CD4-positive, alpha-beta T cell (primary cell): ENCODE data around the gene KCNK6. TPM values are rescaled to one million over a fixed set of nuclear protein-coding genes. Genes with fewer than 3 reads are reported as not detected.
A peak's percentile ranks its signal among the peaks of the same experiment; 100 is the strongest.

ENCODE experiments used
- ATAC-seq: fragments of 200-7000 bp; cut with Tn5 transposase; one replicate; pipeline ENCODE4 v1.10.0; 2022; ENCODE audit warnings: mild to moderate bottlenecking; ENCODE audit not compliant: poor library complexity
- CTCF ChIA-PET: fragments of 350-600 bp; sonication (Branson Sonifier 250); formaldehyde crosslinking; loops from one replicate; lab custom pipeline; 2021; ENCODE audit warnings: antibody characterized with exemption, inconsistent platforms; lab: Charles Lee
- POLR2A ChIA-PET: fragments of 350-600 bp; sonication (Branson Sonifier 250); formaldehyde crosslinking; loops from one replicate; lab custom pipeline; 2021; ENCODE audit warnings: antibody characterized with exemption, inconsistent platforms; lab: Charles Lee
- DNase-seq, 14 experiments: peaks; one replicate each; pipeline ENCODE4 v3.0.0-alpha.2; 2013 to 2020; ENCODE audit warnings: mixed read lengths in 2 of 14
- H3K27ac ChIP-seq, 2 donors: one replicate each; pipeline versions ENCODE4 v1.5.1 to v1.7.0; 2013; ENCODE audit warnings: low read length in 2 of 2, low read depth in 1 of 2, mild to moderate bottlenecking in 1 of 2
- H3K27me3 ChIP-seq, 2 experiments: 1 replicate in 1 of 2; 2 replicates in 1 of 2; pipeline versions ENCODE4 v1.6.1 to v1.7.0; 2013; ENCODE audit warnings: low read length in 2 of 2, control low read depth in 1 of 2, mild to moderate bottlenecking in 1 of 2, moderate library complexity in 1 of 2; ENCODE audit not compliant: insufficient read depth in 2 of 2, control insufficient read depth in 1 of 2
- H3K36me3 ChIP-seq: one replicate; pipeline ENCODE4 v1.6.1; 2013; ENCODE audit warnings: low read length, control low read depth; ENCODE audit not compliant: insufficient read depth
- H3K4me1 ChIP-seq: one replicate; pipeline ENCODE4 v1.6.1; 2013; ENCODE audit warnings: low read length, control low read depth; ENCODE audit not compliant: insufficient read depth
- H3K4me3 ChIP-seq: one replicate; pipeline ENCODE4 v1.5.1; 2013; ENCODE audit warnings: mild to moderate bottlenecking, low read length, moderate library complexity
- H3K9me3 ChIP-seq, 2 experiments: 1 replicate in 1 of 2; 2 replicates in 1 of 2; pipeline versions ENCODE4 v1.6.1 to v1.7.0; 2013; ENCODE audit warnings: low read length in 2 of 2, mild to moderate bottlenecking in 2 of 2, control low read depth in 1 of 2, moderate library complexity in 1 of 2; ENCODE audit not compliant: control insufficient read depth in 1 of 2, insufficient read depth in 1 of 2
- H3K27ac Mint-ChIP-seq: one replicate; pipeline ENCODE4 v1.8.0; 2020; ENCODE audit warnings: mixed read lengths
- H3K27me3 Mint-ChIP-seq: one replicate; pipeline ENCODE4 v1.8.0; 2021; ENCODE audit warnings: mixed read lengths
- H3K36me3 Mint-ChIP-seq: one replicate; pipeline ENCODE4 v1.8.0; 2021; ENCODE audit warnings: low read depth, mixed read lengths
- H3K4me1 Mint-ChIP-seq: one replicate; pipeline ENCODE4 v1.8.0; 2021; ENCODE audit warnings: low read depth, mixed read lengths
- H3K4me3 Mint-ChIP-seq: one replicate; pipeline ENCODE4 v1.8.0; 2020; ENCODE audit warnings: mild to moderate bottlenecking, mixed read lengths
- H3K9me3 Mint-ChIP-seq: one replicate; pipeline ENCODE4 v1.8.0; 2020; ENCODE audit warnings: mixed read lengths
- intact Hi-C, 2 experiments: fragments of 100-400 bp; cut with DNase I in 1 of 2; cut with micrococcal nuclease in 1 of 2; formaldehyde crosslinking; loops; one replicate each; pipeline versions ENCODE4 v1.15.1 to v1.9.0; 2023 to 2025; cut with DNase I, micrococcal nuclease
- total RNA-seq, 174 experiments: library from RNA in 2 of 174; stranded (reverse) in 2 of 174; gene quantifications; one replicate each; pipeline ENCODE4 v1.2.3 and lab custom pipeline; 2021 to 2026
- TF ChIP-seq, protein P1 (sequence below): fragments of 200-600 bp; IDR thresholded peaks from one replicate; pipeline ENCODE4 v1.8.0; 2022; ENCODE audit warnings: antibody characterized with exemption, mild to moderate bottlenecking

KCNK6 gene
- total RNA-seq, 2 experiments from 2014 or later: 3.0 to 3.1 TPM

DNA sequence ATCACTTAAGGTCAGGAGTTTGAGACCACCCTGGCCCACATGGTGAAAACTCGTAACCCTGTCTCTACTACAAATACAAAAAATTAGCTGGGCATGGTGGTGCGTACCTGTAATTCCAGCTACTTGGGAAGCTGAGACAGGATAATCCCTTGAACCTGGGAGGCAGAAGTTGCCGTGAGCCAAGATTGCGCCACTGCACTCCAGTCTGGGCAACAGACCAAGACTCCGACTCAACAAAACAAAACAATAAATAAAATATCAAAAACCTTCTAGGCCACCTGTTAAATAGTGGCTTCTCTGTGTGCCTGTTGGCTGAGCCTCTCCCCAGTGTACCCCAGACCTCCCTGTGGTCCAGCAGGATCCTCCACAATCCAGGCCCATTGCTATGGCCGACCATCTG is 51.4 kb downstream of the KCNK6 start:
- POLR2A ChIA-PET: no interaction called here
- Histone ChIP-seq H3K4me1 (peaks cover 23% of the 10 kb centered on the region), H3K36me3 (peaks cover 3% of the 10 kb centered on the region), H3K27me3 (peaks cover 0 to 3% of the 10 kb centered on the region in 2 experiments), H3K27ac (no peak overlapping the region), H3K9me3 (no peaks in the 10 kb centered on the region), H3K4me3 (no peak overlapping the region)
- peaks cover 21% of the 10 kb centered on the region for H3K4me1 Mint-ChIP-seq
- no peak for ATAC-seq
- CTCF ChIA-PET: no interaction called here
- H3K27ac Mint-ChIP-seq: no peak overlapping the region
- intact Hi-C loops: loop anchor here in 1 of 2 experiments (5.0 kb wide), 1 partner anchor 1199 kb away; the partner anchor contains the start of gene ZNF585A
- DNase-seq: no peak
- H3K36me3 Mint-ChIP-seq: peaks cover 17% of the 10 kb centered on the region
- TF ChIP-seq, protein P1, sequence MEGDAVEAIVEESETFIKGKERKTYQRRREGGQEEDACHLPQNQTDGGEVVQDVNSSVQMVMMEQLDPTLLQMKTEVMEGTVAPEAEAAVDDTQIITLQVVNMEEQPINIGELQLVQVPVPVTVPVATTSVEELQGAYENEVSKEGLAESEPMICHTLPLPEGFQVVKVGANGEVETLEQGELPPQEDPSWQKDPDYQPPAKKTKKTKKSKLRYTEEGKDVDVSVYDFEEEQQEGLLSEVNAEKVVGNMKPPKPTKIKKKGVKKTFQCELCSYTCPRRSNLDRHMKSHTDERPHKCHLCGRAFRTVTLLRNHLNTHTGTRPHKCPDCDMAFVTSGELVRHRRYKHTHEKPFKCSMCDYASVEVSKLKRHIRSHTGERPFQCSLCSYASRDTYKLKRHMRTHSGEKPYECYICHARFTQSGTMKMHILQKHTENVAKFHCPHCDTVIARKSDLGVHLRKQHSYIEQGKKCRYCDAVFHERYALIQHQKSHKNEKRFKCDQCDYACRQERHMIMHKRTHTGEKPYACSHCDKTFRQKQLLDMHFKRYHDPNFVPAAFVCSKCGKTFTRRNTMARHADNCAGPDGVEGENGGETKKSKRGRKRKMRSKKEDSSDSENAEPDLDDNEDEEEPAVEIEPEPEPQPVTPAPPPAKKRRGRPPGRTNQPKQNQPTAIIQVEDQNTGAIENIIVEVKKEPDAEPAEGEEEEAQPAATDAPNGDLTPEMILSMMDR: no peak
- no peak overlapping the region for H3K4me3 Mint-ChIP-seq
- no peaks in the 10 kb centered on the region for H3K9me3 Mint-ChIP-seq
- peaks cover 17% of the 10 kb centered on the region for H3K27me3 Mint-ChIP-seq

DNA sequence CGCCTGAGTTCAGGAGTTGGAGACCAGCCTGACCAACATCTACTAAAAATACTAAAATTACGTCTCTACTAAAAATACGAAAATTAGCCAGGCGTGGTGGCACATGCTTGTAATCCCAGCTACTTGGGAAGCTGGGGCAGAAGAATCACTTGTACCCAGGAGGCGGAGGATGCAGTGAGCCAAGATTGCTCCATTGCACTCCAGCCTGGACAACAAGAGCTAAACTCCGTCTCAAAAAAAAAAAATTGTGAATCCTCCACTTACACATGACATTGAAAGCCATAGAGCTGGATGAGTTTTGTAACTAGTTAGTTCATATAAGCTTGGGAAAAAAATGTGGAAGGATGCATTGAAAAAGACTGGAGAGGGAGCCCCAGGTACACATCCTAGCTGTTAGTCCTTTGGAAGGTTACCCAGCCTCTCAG is 54.3 kb downstream of the KCNK6 start:
- CTCF ChIA-PET: interaction anchor here (0.6 to 2.5 kb wide), 13 partner anchors 12 to 557 kb away, joined by 3 to 36 read pairs (median 4); partner anchors contain the start of genes CATSPERG, FAM98C, GGN and MRPS12
- H3K27ac Mint-ChIP-seq: peak overlapping the region; percentile 89
- H3K4me3 ChIP-seq: peak overlapping the region; percentile 93
- no peaks in the 10 kb centered on the region for H3K9me3 ChIP-seq
- peak overlapping the region; percentile 99 for H3K4me3 Mint-ChIP-seq
- H3K36me3 Mint-ChIP-seq: peaks cover 36% of the 10 kb centered on the region
- no peaks in the 10 kb centered on the region for H3K27me3 ChIP-seq
- H3K27me3 Mint-ChIP-seq: peaks cover 6% of the 10 kb centered on the region
- ATAC-seq (no peak), DNase-seq (no peak)
- POLR2A ChIA-PET: interaction anchor here (0.6 to 2.1 kb wide), 29 partner anchors 11 to 1912 kb away, joined by 3 to 73 read pairs (median 6); partner anchors contain the start of genes ACTN4, AKT2, CATSPERG and ECH1
- H3K9me3 Mint-ChIP-seq: no peaks in the 10 kb centered on the region
- TF ChIP-seq, protein P1: no peak
- intact Hi-C loops: loop anchor here (1.0 to 5.0 kb wide), 9 partner anchors 15 to 1202 kb away; partner anchors contain the start of genes CATSPERG (in 2 of the 2), WDR87 (in 2 of the 2), FAM98C (in 1 of the 2) and GGN (in 1 of the 2)
- H3K27ac ChIP-seq: peak overlapping the region; percentile 77 to 83
- H3K36me3 ChIP-seq: peaks cover 17% of the 10 kb centered on the region
- peaks cover 30% of the 10 kb centered on the region for H3K4me1 Mint-ChIP-seq
- peaks cover 34% of the 10 kb centered on the region for H3K4me1 ChIP-seq

DNA sequence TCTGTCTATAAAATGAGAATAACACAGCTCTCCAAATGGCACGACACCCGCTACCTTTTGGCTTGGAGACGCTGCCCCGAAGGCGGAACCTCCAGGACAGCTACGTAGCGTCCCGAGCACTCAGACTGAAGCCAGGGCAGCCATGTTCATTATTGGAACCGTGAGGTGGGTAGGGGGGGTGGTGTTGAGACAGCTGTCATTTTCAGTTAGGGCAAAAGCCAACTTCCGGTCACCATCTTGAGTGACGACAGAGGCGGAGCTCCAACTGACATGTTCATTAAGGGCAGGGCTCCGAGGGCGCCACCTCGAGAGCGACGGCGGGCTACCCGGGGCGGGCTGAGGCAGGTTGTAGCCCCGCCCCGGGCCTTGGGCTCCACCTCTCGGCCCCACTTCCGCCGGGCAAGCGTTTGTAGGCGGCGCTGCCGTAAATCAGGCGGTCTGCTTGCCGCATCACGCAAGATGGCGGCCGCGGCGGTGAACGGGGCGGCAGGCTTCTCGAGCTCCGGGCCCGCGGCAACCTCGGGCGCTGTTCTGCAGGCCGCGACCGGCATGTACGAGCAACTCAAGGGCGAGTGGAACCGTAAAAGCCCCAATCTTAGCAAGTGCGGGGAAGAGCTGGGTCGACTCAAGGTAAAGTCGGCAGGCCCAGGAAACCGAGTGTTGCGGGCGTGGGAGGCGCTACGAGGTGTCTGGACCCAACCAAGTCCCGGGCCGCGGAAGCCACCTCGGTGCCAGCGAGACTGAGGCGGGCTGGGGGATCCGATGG is 54.9 kb downstream of the KCNK6 start, which contains the start of gene PSMD8:
PSMD8 (plus strand) TSS at position 240 of the 766 bp plus-strand sequence; CDS start at position 271, 31 bp downstream.
- ATAC-seq (peak; percentile 96), DNase-seq (peak; percentile 95 to 100 (median 98))
- Mint-ChIP-seq H3K4me3 (peak within 1 kb of the TSS; percentile 99), H3K36me3 (peaks cover 42% of the 10 kb centered on the region), H3K27me3 (peaks cover 6% of the 10 kb centered on the region), H3K9me3 (no peaks in the 10 kb centered on the region), H3K4me1 (peaks cover 30% of the 10 kb centered on the region), H3K27ac (peak within 1 kb of the TSS; percentile 89)
- TF ChIP-seq, protein P1: peak; percentile 19
- H3K27ac ChIP-seq: peak within 1 kb of the TSS; percentile 77 to 89
- H3K4me3 ChIP-seq: peak within 1 kb of the TSS; percentile 93
- H3K4me1 ChIP-seq: peaks cover 34% of the 10 kb centered on the region
- intact Hi-C loops: loop anchor here (1.0 to 5.0 kb wide), 9 partner anchors 14 to 1202 kb away; partner anchors contain the start of genes CATSPERG (in 2 of the 2), WDR87 (in 2 of the 2), FAM98C (in 1 of the 2) and GGN (in 1 of the 2)
- peaks cover 23% of the 10 kb centered on the region for H3K36me3 ChIP-seq
- POLR2A ChIA-PET: interaction anchor here (0.6 to 2.1 kb wide), 29 partner anchors 11 to 1911 kb away, joined by 3 to 73 read pairs (median 6); partner anchors contain the start of genes ACTN4, AKT2, CATSPERG and ECH1
- H3K27me3 ChIP-seq: no peaks in the 10 kb centered on the region
- CTCF ChIA-PET: interaction anchor here (0.6 to 2.5 kb wide), 13 partner anchors 13 to 556 kb away, joined by 3 to 36 read pairs (median 4); partner anchors contain the start of genes CATSPERG, FAM98C, GGN and MRPS12
- H3K9me3 ChIP-seq: no peaks in the 10 kb centered on the region
